ENCODE results near the gene STK25.

Gene STK25

DNA sequence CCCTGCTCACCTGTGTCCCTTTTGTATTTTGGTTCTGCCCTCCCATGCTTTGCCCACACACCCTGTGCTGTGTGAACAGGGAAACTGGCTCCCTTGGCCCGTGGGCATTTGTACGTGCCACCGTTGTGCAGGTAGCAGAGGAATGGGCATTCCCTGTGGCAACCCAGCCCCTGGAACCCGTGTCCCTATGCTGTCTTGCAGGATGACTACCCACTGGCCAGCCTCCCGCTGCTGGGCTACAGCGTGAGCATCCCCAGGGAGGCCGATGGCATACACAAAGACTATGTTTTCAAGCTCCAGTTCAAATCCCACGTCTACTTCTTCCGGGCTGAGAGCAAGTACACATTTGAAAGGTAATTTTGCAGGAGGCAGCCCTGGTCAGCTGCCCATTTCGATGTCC lies 15.3 kb downstream of the STK25 start:
- no peak for DNase-seq (ENCODE audit: low read depth)

DNA sequence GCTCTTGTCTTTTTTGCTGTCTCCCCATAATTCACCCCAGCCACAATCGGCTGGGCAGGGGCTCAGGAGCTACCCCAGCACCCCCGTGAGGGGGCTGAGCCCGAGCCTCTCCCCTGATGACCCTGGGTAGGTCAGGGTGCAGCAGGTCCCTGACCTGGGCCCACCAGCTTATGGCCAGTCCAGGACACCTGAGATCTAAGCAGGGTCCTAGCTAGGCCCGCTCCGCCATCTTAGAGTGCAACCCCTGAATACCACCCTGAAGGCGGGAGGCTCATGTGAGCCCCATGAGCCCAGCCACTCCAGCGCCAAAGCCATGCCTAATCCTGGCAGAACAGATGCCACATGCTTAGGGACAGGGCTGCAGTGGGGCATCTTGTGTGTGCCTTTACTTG lies 16.2 kb downstream of the STK25 start:
- no peak for DNase-seq (ENCODE audit: low read depth)

DNA sequence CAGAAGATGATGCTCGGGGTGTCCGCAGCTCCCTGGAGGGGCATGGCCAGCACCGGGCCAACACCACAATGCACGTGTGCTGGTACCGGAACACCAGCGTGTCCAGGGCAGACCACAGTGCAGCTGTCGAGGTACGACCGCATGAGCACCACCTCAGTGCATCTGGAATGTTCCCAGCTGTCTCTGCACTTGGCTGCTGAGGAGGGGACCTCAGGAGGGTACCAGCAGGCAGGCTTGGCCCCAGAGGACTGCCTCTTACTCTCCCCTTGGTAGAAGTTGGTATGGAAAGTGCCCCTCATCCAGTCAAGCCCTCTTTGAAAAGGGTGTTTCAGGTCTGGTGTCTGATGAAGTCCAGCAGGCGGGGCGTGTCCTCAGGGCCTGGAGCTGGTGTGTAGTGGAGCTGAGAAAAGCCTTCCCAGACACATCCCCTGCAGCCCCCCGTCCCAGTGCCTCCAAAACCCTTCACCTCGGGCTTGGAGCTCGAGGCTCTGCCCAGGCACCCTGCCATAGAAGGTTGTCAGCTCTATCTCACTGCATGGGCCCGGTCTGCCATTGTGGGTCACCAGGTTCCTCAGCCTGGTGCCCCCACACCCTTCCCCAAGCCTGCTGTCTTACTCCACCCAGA lies 16.7 kb downstream of the STK25 start:
- DNase-seq (ENCODE audit: low read depth), result no peak

DNA sequence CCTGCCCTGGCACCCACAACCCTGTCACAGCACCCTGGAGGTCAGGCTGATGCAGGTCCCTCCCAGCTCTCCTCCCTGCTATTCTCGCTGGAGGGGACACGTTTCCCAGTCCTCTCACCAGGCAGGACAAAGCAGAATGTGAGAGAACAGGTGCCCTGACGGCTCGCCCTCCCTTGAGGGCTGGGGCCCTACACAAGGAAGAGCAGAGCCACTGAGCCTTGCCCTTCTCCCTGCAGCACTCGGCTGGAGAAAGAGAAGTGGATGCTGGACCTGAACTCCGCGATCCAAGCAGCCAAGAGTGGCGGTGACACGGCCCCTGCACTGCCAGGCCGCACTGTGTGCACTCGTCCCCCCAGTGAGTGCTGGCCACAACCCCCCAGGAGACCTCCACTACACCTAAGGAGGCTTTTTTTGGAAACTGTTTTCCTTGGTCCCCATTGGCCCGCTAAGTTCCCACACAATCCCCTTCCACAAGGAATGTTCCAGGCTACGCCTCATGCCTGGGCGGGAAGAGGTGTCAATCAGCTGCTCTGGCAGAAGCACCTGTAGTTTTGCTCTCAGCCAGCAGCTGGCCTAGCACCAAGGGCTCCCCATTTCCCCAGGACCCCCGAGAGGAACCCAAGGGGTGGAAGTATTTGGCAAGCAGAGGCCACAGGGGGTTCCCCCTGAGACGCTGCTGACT lies 17.4 kb downstream of the STK25 start:
- no peak for DNase-seq (ENCODE audit: low read depth)

DNA sequence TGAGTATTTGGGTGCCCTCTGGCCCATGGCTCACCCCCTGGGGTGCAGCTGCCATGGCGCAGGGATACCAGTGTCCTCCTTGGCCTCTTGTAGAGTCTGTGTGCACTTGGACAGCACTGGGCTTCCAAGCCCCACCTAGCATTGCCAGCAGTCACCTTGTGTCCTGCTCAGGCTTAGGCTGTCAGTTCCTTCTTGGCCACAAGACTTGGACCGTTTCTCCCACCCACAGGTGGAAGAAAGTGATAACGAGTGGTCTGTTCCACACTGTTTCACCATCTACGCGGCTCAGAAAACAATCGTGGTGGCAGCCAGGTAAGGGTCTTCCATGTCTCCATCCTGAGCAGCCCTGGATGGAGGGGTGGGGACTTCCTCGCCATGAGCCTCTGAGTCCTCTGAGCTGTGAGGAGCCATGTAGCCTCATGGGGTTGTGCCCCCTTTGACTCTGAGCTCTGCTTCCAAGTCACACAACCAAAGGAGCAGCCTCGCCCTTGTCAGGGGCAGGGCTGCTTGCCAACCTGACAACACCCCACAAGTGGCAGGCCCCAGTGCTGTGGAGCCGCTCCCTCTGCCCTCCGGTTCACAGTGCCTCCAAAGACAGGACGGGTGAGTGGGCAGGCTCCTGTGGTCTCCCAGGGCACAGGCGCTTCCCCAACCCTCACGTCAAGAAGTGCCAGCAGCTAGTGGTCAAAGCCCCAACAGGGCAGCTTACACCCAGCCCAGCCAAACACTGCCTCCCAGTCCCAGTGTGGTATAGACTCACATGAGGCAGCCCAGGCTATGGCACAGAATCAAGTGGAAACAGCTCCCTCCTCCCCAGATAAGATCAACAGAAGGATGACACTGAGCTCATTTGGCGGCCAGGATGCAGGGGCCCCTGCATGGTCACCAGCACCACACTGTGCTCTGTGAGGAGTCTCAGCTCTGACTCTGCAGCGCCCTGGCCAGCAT lies 18.4 kb downstream of the STK25 start:
- DNase-seq (ENCODE audit: low read depth), result no peak

DNA sequence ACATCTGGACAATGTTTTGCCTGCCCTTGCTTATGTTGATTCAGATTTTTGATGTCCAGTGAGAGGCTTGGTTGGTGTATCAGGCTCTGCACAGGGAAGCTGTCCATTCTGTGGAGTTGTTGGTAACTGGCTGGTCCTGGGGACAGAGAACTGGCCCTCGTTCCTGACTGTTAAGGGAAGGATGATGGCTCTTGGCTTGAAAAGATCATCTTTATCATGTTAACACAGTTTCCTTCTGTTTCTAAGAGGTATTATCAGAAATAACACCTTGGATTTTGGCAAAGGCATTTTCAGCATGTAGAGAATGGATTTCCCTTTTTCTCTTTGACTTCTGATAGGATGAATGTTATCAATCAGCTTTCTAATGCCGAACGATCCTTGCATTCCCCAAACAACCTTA lies 19.3 kb downstream of the STK25 start:
- no peak for DNase-seq (ENCODE audit: low read depth)

DNA sequence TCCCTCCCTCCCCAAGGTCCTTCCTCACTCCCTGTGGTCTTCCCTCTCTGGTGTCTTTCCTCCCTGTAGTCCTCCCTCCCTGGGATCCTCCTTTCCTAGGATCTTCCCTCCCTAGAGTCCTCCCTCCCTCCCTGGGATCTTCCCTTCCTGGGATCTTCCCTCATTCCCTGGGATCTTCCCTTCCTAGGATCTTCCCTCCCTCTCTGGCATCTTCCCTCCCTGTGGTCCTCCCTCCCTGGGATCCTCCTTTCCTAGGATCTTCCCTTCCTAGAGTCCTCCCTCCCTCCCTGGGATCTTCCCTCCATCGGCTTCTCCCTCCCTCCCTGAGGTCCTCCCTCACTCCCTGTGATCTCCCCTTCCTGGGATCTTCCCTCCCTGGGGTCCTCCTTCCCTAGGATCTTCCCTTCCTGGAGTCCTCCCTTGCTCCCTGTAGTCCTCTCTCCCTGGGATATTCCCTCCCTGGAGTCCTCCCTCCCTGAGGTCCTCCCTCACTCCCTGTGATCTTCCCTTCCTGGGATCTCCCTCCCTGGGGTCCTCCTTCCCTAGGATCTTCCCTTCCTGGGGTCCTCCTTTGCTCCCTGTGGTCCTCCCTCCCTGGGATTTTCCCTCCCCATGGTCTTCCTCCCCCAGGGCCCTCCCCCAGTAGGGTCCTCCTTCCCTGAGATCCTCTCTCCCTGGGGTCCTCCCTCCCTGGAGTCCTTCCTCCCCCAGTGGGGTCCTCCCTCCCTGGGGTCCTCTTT lies 23.0 kb downstream of the STK25 start:
- no peak for DNase-seq (ENCODE audit: low read depth)

DNA sequence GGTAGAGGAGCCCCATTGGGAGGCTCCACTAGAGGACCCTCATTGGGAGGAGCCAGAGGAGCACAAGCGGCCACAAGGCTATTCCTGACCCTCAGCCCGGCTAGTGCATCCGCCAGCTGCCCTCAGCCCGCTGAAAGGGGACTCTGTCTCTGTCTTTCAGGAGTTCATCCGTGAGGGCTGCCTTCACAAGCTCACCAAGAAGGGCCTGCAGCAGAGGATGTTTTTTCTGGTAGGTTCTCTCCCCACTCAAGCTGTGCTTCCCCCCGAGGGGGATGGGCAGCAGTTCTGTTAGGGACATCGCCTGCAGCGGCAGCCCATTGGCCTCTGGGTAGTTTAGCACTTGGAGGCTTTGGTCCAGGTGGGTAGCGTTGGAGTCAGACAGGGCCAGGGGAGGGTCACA lies 25.1 kb downstream of the STK25 start:
- DNase-seq (ENCODE audit: low read depth), result no peak

DNA sequence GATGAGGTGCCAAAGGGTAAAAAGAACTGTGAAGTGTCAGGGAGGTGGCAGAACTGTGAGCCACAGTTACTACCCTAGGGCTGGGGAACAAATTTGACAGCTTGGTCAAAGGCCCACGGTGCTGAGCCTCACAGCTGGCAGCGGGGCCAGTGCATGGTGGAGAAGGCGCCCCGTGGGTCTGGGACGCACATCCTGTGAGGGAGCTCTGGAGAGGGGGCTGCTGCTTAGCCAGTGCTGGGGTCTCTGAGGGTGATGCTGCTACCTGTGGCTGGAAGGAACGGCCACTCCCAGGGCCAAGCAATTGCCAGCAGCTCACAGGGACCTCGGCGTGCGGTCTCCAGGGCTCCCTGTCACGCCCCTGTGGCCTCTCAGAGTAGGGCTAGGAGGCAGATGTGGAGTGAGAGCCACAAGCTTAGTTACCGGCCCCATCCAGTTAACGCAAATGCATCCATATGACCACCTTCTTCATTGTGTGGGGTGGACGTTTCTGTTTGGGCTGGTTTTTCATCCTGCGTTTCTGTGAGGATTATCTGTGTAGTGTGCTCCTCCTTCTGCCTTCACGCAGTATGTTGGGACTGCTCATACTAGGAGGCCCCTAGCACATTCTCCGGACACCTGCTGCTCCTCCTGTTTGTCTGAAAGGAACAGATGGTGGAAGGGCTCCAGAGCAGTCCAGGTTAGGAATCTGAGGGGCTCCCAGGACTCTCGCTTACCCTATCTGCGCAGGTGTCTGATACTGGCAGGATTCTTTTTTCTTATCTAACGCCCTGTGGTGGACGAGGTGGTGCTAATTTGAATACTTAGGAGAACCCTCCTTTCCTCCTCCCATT lies 26.0 kb downstream of the STK25 start:
- DNase-seq (ENCODE audit: low read depth), result no peak

DNA sequence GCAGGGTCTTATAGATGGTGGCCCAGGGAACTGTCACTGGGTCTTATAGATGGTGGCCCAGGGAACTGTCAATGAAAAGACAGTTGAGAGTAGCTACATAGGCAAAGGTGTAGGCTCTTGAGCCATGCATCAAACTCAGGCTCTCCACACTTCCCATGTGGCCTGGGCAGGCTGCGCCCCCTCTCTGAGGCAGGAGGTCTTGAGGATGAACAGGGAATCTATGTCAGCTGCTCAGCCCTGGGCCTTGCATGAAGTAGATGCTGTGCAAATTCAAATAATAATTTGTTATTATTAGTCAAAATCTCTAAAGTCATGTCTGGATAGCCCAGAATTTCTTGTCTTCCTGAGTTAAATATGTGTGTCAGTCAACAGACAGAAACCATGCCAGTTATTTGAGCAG lies 26.7 kb downstream of the STK25 start:
- DNase-seq (ENCODE audit: low read depth), result no peak

DNA sequence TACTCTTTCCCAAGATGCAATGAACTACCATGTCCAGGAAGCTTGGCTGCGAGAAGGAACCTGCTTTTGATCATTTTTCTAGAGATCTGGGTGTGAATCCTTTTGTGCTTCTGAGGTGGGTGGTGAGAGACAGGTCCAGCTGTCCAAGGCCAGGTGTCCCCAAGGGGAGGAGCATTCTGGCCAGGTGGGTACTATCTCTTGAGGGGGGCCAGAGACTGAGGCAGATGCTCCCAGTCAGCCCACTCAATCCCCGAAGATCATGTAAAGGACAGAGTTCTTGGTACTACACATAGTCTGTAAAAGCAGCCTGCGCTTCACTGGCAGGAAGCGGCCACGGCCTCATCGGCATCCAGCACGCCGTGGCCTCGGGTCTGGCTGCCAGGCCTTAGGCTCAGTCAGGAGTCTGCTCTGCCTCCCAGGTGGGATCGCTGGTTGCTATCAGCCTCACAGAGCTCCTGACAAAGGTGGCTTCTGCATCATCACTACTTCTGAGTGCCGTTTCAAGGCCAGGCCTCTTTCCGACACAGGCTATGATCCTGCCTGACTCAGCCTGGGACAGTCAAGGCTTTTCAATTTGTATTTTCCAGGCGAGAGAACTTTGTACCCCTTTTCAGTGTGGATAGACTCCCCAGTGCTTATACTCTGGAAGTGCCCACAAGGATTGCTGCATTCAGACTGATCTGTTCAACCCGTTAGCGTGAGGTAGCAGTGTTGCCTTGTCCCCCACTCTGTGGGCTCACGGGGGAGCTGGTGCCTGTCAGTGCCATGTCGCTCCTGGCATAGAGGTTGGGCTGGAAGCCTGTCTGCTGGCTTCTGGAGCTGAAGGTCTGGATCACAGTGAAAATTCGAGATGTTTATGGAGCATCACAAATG lies 29.1 kb downstream of the STK25 start:
- no peak for DNase-seq (ENCODE audit: low read depth)

DNA sequence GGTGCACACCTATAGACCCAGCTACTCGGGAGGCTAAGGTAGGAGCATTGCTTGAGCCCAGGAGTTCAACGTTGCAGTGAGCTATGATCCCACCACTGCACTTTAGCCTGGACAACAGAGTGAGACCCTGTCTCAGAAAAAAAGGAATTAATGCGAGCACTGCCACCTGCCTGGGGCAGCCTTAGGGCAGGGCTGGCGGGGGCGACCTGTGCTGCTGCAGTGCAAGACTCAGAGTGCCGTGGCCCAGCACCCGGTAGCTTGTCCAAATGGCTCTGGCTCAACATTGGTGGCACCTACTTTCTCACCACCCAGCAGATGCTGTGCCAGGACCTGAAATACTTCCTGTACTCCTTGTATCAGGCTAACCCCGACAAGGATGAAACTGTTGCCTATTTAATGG lies 30.2 kb downstream of the STK25 start:
- no peak for DNase-seq (ENCODE audit: low read depth)

DNA sequence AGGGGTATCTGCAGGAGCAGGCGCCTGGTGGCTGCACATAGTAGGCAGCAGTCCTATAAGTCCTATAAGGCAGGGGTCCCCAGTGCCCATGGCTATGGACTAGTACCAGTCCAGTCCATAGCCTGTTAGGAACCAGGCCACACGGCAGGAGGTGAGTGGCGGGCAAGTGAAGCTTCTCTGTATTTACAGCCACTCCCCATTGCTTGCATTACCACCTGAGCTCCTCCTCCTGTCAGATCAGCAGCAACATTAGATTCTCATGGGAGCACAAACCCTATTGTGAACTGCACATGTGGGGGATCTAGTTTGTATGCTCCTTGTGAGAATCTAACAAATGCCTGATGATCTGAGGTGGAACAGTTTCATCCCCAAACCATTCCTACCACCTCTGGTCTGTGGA lies 33.1 kb downstream of the STK25 start:
- DNase-seq (ENCODE audit: low read depth), result no peak

DNA sequence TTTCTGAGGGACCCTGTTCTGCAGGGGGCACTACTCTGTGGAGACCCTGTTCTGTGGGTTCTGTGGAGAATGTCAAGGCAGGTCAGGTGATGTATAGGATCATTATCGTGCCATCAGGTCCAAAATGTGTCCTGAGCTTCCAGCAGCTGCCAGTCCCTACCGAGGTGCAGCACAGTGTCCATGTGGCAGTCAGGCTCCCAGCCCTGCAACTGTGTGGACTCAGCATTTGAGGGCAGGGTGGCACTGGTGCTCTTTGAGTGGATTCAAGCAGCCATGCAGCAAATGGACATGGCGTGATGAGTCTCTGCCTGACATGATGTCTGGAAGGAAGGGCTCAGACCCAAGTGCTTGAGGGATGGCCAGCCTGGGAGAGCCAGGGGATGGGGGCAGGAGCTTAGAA lies 35.0 kb downstream of the STK25 start:
- DNase-seq (ENCODE audit: low read depth), result no peak

DNA sequence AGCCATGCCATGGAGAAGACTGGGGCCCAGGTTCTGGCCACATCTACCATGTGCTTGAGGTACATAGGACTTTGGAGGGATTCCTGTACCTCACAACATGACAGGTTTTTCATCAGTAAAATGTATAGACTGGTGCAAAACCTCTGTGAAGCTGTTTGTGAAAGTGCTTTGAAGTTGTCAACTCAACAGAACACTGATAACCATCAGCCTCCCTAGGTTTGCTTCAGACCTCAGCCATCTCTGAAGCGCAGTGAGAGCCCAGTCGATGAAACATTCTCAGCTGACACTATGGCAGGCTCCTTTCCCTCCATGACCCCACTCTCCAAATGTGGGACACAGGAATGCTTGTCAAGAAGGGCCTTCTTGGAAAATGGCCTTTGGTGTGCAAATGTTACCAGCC lies 38.6 kb downstream of the STK25 start:
- no peak for DNase-seq (ENCODE audit: low read depth)

DNA sequence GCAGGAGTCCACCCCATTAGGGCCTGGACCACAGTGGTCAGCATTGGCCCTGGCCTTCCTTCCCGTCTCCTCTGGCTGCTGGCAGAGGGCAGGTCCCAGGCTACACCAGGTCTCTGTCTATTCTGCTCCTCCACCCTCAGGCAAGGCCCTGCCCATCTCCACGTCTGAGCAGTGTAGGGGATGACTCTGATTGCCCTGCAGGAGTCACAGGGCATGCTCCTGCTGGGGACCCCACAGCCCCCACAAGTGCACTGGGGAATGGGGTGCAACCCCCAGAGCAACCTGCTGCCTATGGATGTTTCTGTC lies 40.0 kb downstream of the STK25 start:
- no peak for DNase-seq (ENCODE audit: low read depth)

DNA sequence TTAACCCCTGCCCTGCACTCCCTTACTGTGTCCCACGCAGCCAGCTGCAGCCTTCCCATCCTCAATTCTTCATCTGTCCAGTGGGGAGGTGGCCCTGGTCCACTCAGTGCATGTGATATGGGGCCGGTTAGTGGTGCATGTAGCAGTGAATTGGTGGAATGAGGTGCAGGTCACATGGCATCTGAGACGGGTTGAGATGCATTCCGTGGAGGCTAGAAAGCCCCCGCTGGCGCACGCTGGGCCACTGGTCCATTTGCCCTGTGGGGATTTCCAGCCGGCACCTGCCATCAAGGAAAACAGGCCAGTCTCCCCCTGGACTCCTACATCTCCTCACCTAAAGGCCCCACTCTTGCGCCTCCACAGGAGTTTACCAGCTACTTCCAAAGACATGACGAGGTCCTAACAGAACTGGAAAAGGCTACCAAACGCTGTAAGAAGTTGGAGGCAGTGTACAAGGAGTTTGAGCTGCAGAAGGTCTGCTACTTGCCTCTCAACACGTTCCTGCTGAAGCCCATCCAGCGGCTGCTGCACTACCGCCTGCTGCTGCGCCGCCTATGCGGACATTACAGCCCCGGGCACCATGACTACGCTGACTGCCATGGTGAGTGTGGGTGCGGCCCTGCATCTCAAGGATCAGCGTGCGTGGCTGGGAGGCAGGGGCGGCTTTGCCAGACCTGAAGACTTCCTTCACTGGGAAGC lies 40.5 kb downstream of the STK25 start:
- no peak for DNase-seq (ENCODE audit: low read depth)

DNA sequence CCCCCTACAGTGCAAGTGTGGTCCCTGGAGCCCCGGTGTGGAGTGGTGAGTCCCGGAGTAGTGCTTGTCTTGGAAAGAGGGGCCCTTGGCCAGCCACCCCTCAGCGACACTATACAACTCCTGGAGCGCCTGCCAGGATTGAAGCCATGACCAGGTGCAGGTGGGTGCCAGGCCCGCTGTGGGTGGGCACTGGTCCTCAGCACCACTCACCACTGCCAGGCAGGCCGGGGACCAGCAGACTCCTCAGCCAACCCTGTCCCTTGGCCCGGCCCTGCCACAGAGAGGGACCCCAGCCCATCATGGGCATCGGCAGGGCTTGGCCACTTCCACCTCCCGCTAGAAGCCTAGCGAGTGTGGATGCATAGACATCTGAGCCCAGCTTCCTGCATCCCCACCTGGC lies 42.2 kb downstream of the STK25 start:
- DNase-seq (ENCODE audit: low read depth), result no peak

DNA sequence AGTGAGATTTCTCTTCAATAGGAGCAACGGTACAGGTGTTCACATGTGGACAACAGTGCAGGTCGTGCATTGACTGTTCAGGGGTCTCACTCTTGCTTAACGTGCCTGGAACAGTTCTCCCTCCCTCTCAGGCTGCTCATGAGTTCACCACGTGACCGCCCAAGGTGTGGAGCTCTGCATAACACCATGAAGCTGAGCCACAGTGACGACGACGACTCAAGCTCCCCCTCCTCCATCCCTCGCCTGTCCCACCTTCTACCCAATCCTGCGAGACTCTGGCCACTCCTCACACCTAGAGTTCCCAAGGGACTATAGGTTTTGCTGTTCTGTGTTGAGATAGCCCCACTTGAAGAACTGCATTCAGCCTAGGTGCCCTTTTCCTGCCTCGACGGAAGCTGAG lies 42.8 kb downstream of the STK25 start:
- no peak for DNase-seq (ENCODE audit: low read depth)
